Epithelial cell of proximal tubule (primary cell): ENCODE measurements around the gene MT1E. TPM values are rescaled to one million over a fixed set of nuclear protein-coding genes. Genes with fewer than 3 reads are reported as not detected.

Experiments
- DNase-seq: peaks from one replicate; pipeline ENCODE4 v3.0.0-alpha.2; 2011; ENCODE audit warnings: low read depth
- H3K4me3 ChIP-seq: 2 replicates; pipeline ENCODE4 v1.5.1; 2011; ENCODE audit warnings: low read depth, mild to moderate bottlenecking, low read length
- total RNA-seq: library from RNA; depleted of rRNA; stranded (reverse); fragments of >200 nt; gene quantifications from 2 replicates; pipeline ENCODE4 v1.2.3, GENCODE V29; 2015
- TF ChIP-seq, protein P1 (sequence below): conservative IDR thresholded peaks from 2 replicates; pipeline ENCODE4 v1.5.1; 2012; ENCODE audit warnings: low read depth, mild to moderate bottlenecking, low read length

The MT1E gene
- total RNA-seq, 1 donor from 2014 or later, result 1,203 TPM

DNA sequence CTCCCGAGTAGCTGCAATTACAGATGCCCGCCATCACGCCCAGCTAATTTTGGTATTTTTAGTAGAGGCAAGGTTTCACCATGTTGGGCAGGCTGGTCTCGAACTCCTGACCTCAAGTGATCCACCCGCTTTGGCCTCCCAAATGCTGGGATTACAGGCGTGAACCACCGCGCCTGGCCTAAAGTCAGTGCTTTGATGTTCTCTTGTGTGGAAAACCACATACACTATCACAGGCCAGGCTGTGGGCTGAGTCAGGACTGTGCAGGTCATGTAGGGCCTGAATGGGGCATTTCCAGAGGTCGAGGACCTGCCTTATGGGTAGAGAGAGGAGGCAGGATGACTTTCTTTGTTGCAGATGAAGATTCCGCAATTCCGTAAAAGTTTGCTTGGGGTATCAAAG lies 41.3 kb upstream of the MT1E start:
- no peak for DNase-seq
- TF ChIP-seq, protein P1, sequence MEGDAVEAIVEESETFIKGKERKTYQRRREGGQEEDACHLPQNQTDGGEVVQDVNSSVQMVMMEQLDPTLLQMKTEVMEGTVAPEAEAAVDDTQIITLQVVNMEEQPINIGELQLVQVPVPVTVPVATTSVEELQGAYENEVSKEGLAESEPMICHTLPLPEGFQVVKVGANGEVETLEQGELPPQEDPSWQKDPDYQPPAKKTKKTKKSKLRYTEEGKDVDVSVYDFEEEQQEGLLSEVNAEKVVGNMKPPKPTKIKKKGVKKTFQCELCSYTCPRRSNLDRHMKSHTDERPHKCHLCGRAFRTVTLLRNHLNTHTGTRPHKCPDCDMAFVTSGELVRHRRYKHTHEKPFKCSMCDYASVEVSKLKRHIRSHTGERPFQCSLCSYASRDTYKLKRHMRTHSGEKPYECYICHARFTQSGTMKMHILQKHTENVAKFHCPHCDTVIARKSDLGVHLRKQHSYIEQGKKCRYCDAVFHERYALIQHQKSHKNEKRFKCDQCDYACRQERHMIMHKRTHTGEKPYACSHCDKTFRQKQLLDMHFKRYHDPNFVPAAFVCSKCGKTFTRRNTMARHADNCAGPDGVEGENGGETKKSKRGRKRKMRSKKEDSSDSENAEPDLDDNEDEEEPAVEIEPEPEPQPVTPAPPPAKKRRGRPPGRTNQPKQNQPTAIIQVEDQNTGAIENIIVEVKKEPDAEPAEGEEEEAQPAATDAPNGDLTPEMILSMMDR, result no peak
- H3K4me3 ChIP-seq, result no peak overlapping the region

DNA sequence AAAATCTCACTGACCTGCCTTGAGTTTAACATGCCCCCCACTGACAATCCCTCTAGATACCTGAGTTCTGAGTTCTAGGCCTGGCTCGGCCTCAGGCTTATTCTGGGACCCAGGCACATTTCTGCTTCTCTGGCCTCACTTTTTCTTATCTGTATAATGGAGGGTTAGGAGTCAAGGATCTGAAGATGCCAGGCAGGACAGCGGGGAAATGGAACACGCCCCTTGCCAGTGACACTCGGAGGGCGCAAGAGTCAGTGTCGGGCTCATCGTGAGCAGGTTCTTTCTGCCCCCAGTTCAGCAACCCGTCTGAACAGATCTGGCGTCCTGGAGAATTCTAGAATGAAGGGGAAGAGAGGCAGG lies 36.8 kb upstream of the MT1E start:
- no peak for DNase-seq
- H3K4me3 ChIP-seq, result peak overlapping the region; percentile 44
- TF ChIP-seq, protein P1, result no peak

DNA sequence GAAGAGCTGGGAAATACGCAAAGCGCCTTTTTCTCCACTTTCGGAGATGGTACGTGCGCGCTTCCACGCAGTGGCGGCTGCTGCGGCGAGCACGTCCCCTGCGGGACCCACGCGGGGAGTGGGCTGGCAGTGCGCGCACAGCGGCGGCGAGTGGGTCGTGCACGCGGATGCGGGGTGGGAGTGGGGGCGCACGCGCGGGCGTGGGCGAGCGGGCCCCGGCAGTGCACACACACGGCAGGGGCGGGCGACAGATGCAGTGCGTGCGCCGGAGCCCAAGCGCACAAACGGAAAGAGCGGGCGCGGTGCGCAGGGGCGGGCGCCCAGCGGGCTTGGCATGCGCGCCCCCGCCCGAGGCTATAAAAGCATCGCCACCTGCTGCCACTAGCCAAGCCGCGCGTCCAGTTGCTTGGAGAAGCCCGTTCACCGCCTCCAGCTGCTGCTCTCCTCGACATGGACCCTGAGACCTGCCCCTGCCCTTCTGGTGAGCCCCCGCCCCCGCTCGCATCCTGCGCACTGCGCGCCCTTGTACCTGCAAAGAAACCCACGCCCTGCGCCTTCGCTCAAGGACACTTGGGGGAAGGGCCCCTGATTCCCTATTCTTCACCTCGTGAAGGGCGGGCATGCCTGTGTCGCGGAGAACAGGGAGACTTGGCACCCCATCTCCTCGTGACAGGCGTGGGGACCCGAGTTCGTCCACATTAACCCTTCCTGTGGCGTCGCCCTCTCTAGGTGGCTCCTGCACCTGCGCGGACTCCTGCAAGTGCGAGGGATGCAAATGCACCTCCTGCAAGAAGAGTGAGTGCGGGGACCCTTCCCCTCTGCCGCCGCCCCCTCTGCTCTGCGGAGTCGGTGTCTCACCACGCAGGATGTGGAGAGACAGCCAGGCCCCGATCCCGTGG lies 36.2 kb upstream of the MT1E start, which contains the start of gene MT3:
Gene MT3, plus strand, starts transcription at position 388 of the 899 bp plus-strand sequence. Its CDS starts 63 bp downstream, at position 451.
- H3K4me3 ChIP-seq, result peak within 1 kb of the TSS; percentile 44
- TF ChIP-seq, protein P1, result no peak
- DNase-seq, result no peak

DNA sequence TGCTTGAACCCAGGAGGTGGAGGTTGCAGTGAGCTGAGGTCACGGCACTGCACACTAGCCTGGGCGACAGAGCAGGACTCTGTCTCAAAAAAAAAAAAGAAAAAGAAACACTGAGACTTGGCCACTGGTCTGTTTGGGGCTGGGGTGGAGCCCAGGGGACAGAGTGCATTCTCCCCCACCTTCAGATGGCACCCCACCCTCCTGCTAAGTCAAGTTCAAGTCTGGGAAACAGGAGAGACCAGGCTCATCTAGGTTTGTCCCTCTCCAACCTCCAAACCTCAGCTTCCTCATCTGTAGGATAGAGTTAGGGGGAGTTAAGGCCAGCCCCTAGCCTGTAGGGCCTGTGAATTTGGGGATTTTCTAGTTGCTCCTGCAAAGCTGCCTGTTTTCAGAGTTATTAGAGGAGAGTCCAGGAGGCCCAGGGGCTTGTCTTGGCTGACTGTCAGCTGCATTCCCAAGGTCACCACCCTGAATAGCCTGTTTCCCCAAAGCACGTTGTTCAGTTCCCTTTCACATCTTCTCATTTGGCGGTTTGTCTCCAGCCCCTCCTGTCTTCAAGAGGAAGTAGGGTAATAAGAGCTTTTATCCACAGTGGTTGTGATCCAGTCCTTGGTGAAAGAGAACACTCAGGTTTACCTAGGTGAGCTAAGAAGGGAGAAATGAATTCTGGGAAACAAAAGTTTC lies 34.1 kb upstream of the MT1E start:
- DNase-seq, result no peak
- TF ChIP-seq, protein P1, result no peak

DNA sequence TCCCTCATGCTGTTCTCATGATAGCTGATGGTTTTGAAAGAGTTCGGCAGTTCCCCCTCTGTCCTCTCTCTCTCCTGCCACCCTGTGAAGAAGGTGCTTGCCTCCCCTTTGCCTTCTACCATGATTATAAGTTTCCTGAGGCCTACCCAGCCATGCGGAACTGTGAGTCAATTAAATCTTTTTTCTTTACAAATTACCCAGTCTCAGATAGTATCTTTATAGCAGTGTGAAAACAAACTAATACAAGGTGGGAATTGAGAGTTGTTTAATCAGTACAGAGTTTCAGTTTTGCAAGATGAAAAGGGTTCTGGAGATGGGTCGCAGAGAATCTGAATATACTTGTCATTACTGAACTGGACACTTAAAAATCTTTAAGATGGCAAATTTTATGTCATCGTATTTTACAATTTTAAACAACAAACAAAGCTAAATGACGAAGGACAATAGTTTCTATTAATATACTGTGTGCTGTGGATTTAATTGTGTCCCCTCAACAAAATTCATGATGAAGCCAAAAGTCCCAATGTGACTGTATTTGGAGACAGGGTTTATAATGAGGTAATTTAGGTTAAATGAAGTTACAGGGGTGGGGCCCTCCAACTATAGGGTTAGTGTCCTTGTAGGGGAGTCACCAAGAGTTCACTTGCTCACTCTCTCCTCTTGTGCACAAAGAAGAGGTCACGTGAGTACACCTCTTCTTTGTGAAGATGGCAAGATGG lies 31.8 kb upstream of the MT1E start:
- DNase-seq, result no peak
- TF ChIP-seq, protein P1, result no peak

More for the DNA sequence above, 34.1 kb upstream of the MT1E start:
- no peak overlapping the region for H3K4me3 ChIP-seq

DNA sequence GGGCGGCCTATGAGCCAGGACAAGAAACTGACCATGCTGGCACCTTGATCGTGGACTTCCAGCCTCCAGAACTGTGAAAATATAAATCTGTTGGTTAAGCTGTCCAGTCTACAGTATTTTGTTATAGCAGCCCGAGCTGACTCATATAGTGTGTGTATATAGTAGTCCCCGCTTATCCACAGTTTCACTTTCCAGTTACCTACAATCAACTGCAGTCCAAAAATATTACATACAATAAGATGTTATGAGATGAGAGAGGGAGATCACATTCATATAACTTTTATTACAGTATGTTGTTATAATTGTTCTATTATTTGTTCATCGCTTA lies 31.3 kb upstream of the MT1E start:
- H3K4me3 ChIP-seq, result no peak overlapping the region
- no peak for DNase-seq
- TF ChIP-seq, protein P1, result no peak

More for the DNA sequence above, 31.8 kb upstream of the MT1E start:
- H3K4me3 ChIP-seq, result no peak overlapping the region
